GM19035 (cell line): ENCODE measurements around the gene ST6GALNAC3.
A peak's percentile ranks its signal among the peaks of the same experiment; 100 is the strongest.

Experiments used
- ATAC-seq: cut with Tn5 transposase; IDR thresholded peaks from one replicate; pipeline ENCODE4 v1.9.1; 2021; ENCODE audit not compliant: unreplicated experiment

ST6GALNAC3 gene

GRCh38 chr1:76408303-76408702 lies 333.8 kb downstream of the ST6GALNAC3 start:
- ATAC-seq: no peak

GRCh38 chr1:76410499-76410898 lies 336.0 kb downstream of the ST6GALNAC3 start:
- ATAC-seq: no peak

GRCh38 chr1:76418531-76418930 lies 344.0 kb downstream of the ST6GALNAC3 start:
- no peak for ATAC-seq

- no peak for ATAC-seq
Observed at GRCh38 chr1:76419603-76420002, 345.1 kb downstream of the ST6GALNAC3 start.

- peak; percentile 95 for ATAC-seq
Observed at GRCh38 chr1:76425201-76426145, 350.9 kb downstream of the ST6GALNAC3 start.

- no peak for ATAC-seq
Observed at GRCh38 chr1:76426606-76427005, 352.1 kb downstream of the ST6GALNAC3 start.

- ATAC-seq: no peak
Observed at GRCh38 chr1:76428028-76428427, 353.5 kb downstream of the ST6GALNAC3 start.

- ATAC-seq: no peak
Observed at GRCh38 chr1:76430531-76430930, 356.0 kb downstream of the ST6GALNAC3 start.

- ATAC-seq: no peak
Observed at GRCh38 chr1:76433526-76433925, 359.0 kb downstream of the ST6GALNAC3 start.

GRCh38 chr1:76443217-76443616 lies 368.7 kb downstream of the ST6GALNAC3 start:
- ATAC-seq: no peak

GRCh38 chr1:76444773-76445172 lies 370.2 kb downstream of the ST6GALNAC3 start:
- no peak for ATAC-seq

GRCh38 chr1:76450229-76450628 lies 375.7 kb downstream of the ST6GALNAC3 start:
- ATAC-seq: no peak

- peak; percentile 57 for ATAC-seq
Observed at GRCh38 chr1:76463278-76463677, 388.7 kb downstream of the ST6GALNAC3 start.

- peak; percentile 32 for ATAC-seq
Observed at GRCh38 chr1:76463849-76464248, 389.3 kb downstream of the ST6GALNAC3 start.

- no peak for ATAC-seq
Observed at GRCh38 chr1:76465030-76465429, 390.5 kb downstream of the ST6GALNAC3 start.

GRCh38 chr1:76470166-76470565 lies 395.6 kb downstream of the ST6GALNAC3 start:
- no peak for ATAC-seq

GRCh38 chr1:76471536-76471935 lies 397.0 kb downstream of the ST6GALNAC3 start:
- no peak for ATAC-seq

- ATAC-seq: no peak
Observed at GRCh38 chr1:76473591-76473990, 399.0 kb downstream of the ST6GALNAC3 start.

- no peak for ATAC-seq
Observed at GRCh38 chr1:76474922-76475321, 400.4 kb downstream of the ST6GALNAC3 start.

- no peak for ATAC-seq
Observed at GRCh38 chr1:76477156-76477555, 402.6 kb downstream of the ST6GALNAC3 start.

GRCh38 chr1:76480827-76481226 lies 406.3 kb downstream of the ST6GALNAC3 start:
- no peak for ATAC-seq

GRCh38 chr1:76481672-76482071 lies 407.1 kb downstream of the ST6GALNAC3 start:
- ATAC-seq: no peak

- ATAC-seq: no peak
Observed at GRCh38 chr1:76482272-76482671, 407.7 kb downstream of the ST6GALNAC3 start.
